HG02571 (cell line): ENCODE data around the gene HCAR2.
"Not testable (repeated sequence)": the region's sequence is repeated elsewhere in the genome, so short reads cannot be mapped to it uniquely, and the experiment has no call there.

Experiments
- ATAC-seq: cut with Tn5 transposase; IDR thresholded peaks from one replicate; pipeline ENCODE4 v1.9.1; 2021; ENCODE audit warnings: mild to moderate bottlenecking, moderate library complexity; ENCODE audit not compliant: unreplicated experiment

Gene HCAR2

GRCh38 chr12:122721057-122721545 is 17.9 kb upstream of the HCAR2 start:
- ATAC-seq = no peak

- not testable (repeated sequence) for ATAC-seq
These were observed 13.5 kb upstream of the HCAR2 start, which contains the start of gene HCAR3 for GRCh38 chr12:122716658-122717057. TSS of gene HCAR3 (minus strand) at chr12:122716811. CDS start at chr12:122716737, 74 bp downstream.

DNA sequence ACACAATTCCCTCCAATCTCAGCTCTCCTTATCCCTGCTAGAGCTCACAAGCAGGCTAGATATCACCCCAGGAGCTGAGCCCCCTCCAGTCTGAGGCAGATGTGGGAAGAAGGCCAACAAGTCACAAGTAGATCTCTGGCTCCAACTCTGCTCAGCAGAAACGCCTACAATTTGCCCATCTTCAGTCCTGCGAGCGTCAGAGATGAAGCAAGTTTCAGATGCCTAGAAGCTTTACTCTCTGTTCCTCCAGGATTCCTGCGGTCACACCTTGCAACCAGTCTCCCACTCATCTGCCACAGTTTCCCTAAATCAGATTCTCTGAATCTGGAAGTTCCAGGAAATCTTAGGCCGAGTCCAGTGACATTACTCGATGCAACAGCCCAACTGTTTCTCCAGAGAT is 12.1 kb upstream of the HCAR2 start:
- ATAC-seq = not testable (repeated sequence)

DNA sequence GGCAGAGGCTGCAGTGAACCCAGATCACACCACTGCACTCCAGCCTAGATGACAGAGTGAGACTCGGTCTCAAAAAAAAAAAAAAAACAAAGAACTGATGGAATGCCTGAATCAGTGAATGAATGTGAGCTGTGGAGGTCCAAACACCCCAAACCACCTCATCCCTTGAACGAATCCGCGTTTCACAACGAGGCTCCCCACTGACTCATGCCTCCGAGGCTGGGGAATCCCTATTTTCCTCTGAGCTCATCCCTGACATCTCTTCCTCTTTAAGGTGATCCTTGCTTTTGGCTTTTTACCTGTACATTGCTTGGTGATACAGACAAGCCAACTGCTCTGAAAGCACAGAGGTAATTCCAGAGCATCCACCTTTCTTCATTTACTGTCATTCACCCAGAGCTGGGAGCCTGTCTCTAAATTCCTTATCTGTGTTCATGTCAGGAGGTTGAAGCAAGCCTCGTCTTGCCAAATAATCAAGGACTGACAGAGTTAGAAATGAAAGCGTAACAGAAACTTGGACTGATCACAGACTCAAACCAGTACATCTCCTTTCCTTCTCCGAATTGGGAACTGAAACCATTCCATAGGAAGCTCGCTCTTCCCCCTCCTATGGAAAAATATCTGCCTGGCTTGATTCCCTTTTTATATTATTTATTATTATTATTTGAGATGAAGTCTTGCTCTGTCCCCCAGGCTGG is 10.5 kb upstream of the HCAR2 start:
- ATAC-seq = not testable (repeated sequence)

DNA sequence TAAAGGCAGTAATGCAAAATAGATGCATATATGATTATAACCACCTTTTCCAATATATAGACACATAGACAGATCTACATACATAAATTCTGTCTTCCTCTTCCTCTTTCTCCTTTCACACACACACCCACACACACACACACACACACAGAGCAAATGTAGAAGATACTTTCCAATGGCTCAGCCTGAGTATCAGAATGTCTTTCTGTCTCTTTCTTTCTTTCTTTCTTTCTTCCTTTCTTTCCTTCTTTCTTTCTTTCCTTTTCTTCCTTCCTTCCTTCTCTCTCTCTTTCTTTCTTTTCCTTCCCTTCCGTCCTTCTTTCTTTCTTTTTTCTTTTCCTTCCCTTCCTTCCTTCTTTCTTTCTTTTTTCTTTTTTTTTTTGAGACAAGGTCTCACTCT is 8.1 kb upstream of the HCAR2 start:
- not testable (repeated sequence) for ATAC-seq

DNA sequence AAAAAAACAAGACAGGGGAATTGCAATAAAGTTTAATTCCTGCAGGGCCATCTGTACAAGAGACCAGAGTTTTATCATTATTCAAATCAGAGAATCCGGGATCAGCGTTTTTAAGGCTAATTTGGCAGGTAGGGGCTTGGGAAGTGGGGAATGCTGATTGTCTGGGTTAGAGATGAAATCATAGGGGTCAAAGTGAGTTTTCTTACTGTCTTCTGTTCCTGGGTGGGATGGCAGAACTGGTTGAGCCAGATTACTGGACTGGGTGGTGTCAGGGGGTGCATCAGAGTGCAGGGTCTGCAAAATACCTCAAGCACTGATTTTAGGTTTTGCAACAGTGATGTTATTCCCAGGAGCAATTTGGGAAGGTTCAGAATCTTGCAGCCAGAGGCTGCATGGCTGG is 7.2 kb upstream of the HCAR2 start:
- ATAC-seq = not testable (repeated sequence)

DNA sequence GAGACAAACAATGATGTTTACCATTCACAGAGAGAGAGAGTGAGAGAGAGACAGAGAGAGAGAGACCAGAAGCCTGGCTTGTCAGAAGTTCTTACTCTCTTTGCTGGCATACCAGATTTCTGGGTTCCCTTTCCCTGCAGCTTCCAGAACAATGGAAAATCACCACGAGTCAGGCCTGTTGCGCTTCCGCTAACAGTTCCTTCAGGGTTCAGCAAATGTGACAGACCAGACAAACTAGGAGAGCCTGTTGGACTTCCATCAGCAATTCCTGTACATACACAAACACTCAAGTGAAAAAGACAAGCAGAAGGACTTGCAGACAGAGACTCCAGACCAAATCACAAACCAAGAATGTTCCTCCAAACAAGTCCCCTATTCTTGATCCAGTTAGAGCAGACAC is 6.1 kb upstream of the HCAR2 start:
- not testable (repeated sequence) for ATAC-seq

DNA sequence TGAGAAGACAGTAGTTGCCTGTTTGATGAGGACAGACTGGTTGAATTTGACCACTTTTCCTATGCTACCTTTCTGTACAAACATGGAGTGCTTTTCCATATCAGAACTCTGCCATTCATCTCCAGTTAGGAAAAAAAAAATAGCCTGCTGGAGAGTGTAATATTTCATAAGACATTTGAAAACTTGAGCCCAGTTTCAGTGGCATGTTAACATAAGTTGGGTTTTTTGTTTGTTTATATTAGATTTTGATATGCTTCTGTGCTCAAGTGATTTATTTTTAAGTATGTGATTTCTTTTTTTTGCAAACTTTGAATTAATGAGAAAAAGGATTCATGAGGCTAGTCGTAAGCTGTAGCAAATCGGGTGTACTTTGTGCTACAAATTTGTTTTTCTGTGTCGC is 684 bp upstream of the HCAR2 start:
- not testable (repeated sequence) for ATAC-seq

DNA sequence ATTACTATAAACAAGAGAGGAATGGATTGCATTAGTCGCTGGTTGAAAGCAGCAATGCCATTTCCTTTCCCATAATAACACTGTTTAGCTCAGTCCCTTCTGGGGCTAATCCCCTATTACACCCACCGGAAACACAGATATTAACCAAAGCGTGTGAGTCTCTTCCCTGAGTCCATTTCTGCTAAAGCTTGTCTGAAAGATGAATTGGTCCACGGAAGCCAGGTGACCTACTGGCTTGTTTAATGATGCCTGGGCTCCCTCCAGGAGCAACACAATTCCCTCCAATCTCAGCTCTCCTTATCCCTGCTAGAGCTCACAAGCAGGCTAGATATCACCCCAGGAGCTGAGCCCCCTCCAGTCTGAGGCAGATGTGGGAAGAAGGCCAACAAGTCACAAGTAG is 1.7 kb downstream of the HCAR2 start:
- ATAC-seq = not testable (repeated sequence)

DNA sequence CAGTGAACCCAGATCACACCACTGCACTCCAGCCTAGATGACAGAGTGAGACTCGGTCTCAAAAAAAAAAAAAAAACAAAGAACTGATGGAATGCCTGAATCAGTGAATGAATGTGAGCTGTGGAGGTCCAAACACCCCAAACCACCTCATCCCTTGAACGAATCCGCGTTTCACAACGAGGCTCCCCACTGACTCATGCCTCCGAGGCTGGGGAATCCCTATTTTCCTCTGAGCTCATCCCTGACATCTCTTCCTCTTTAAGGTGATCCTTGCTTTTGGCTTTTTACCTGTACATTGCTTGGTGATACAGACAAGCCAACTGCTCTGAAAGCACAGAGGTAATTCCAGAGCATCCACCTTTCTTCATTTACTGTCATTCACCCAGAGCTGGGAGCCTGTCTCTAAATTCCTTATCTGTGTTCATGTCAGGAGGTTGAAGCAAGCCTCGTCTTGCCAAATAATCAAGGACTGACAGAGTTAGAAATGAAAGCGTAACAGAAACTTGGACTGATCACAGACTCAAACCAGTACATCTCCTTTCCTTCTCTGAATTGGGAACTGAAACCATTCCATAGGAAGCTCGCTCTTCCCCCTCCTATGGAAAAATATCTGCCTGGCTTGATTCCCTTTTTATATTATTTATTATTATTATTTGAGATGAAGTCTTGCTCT is 3.0 kb downstream of the HCAR2 start:
- not testable (repeated sequence) for ATAC-seq

DNA sequence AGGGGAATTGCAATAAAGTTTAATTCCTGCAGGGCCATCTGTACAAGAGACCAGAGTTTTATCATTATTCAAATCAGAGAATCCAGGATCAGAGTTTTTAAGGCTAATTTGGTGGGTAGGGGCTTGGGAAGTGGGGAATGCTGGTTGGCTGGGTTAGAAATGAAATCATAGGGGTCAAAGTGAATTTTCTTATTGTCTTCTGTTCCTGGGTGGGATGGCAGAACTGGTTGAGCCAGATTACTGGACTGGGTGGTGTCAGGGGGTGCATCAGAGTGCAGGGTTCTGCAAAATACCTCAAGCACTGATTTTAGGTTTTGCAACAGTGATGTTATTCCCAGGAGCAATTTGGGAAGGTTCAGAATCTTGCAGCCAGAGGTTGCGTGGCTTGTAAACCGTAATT is 6.2 kb downstream of the HCAR2 start:
- ATAC-seq = not testable (repeated sequence)

DNA sequence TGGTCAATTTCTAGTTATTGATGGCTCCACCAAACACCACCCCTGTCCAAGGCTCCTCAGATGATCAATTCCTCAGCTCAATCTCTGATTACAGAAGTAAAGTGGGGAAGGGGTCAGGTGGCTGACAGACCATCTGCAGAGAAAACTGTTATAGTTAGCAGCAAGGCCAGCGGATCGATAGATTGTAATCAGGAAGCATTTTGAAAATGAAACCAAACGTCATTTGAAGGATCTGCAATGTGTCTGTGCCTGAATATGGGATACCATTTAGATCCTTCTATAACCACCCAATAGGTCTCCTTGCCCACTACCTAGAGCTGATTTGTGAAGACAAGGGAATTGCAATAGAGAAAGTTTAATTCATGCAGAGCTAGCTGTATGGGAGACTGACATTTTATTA is 11.6 kb downstream of the HCAR2 start:
- no peak for ATAC-seq

- no peak for ATAC-seq
These were observed 14.9 kb downstream of the HCAR2 start for GRCh38 chr12:122688291-122688690.

GRCh38 chr12:122687086-122687485 is 16.1 kb downstream of the HCAR2 start:
- no peak for ATAC-seq

DNA sequence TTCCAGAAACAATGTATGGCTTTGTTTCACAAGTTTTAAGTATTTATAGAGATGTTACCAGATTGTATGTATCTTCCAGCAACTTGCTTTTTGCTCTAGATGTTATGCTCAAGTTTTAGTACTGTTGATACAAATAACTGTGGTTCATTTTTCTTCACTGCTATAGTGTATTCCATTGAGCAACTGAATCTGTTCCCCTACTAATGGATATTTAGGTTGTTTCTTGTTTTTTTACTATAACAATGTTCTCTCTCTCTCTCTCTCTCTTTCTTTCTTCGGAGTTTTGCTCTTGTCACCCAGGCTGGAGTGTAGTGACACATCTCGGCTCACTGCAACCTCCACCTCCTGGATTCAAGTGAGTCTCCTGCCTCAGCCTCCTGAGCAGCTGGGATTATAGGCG is 16.6 kb downstream of the HCAR2 start:
- no peak for ATAC-seq

GRCh38 chr12:122684297-122684813 is 18.8 kb downstream of the HCAR2 start:
- ATAC-seq = no peak

GRCh38 chr12:122681814-122682213 is 21.3 kb downstream of the HCAR2 start:
- no peak for ATAC-seq

DNA sequence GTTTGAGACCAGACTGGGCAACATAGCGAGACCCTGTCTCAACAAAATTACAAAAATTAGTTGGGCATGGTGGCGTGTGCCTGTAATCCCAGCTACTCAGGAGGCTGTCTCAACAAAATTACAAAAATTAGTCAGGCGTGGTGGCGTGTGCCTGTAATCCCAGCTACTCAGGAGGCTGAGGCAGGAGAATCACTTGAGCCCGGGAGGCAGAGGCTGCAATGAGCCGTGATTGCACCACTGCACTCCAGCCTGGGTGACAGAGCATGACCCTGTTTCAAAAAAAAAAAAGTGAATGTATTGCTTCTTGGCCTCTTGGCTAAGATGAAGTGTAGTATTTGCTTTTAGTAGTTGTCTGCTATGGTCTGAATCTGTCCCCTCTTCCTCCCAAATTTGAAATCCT is 22.2 kb downstream of the HCAR2 start:
- ATAC-seq = not testable (repeated sequence)

GRCh38 chr12:122676781-122677180 is 26.4 kb downstream of the HCAR2 start:
- not testable (repeated sequence) for ATAC-seq

DNA sequence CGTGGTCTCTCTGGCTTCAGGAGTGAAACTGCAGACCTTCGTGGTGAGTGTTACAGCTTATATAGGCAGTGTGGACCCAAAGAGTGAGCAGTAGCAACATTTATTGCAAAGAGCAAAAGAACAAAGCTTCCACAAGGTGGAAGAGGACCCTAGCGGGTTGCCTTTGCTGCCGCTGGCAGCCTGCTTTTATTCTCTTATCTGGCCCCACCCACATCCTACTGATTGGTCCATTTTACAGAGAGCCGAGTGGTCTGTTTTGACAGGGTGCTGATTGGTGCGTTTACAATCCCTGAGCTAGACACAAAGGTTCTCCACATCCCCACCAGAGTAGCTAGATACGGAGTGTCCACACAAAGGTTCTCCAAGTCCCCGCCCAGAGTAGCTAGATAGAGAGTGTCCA is 27.1 kb downstream of the HCAR2 start:
- ATAC-seq = not testable (repeated sequence)

GRCh38 chr12:122672515-122672914 is 30.6 kb downstream of the HCAR2 start:
- ATAC-seq = no peak
